ENCODE data around the gene CPEB3. TPM values are rescaled to one million over a fixed set of nuclear protein-coding genes. Genes with fewer than 3 reads are reported as not detected.

The CPEB3 gene
- total and polyA plus RNA-seq, 12 donors = 0.71 to 17.6 (median 13.3) TPM

GRCh38 chr10:92203919-92204623, 86.8 kb downstream of the CPEB3 start:
- no peak for ATAC-seq

GRCh38 chr10:92202536-92202935, 88.3 kb downstream of the CPEB3 start:
- peaks cover 0 to 24% (median 8%) of the 10 kb centered on the region in 9 donors for H3K4me1 ChIP-seq
- H3K36me3 ChIP-seq = peaks cover 0 to 14% (median 0%) of the 10 kb centered on the region in 9 donors
- 2 to 97% methylated on average over 1 of the region's 1 CpG for WGBS, 2 donors
- ATAC-seq (no peak), DNase-seq (no peak)
- no peak overlapping the region for H3K4me3 ChIP-seq
- no peaks in the 10 kb centered on the region for H3K27me3 ChIP-seq
- H3K27ac ChIP-seq = no peak overlapping the region
- TF ChIP-seq CTCF (IDR thresholded peaks at IDR 0.05) = no peak
- intact Hi-C loops (cut with DNase I) = no loop called here
- H3K9me3 ChIP-seq = no peaks in the 10 kb centered on the region

More at GRCh38 chr10:92203919-92204623, 86.8 kb downstream of the CPEB3 start:
- no peak overlapping the region for H3K4me3 ChIP-seq
- peaks cover 0 to 25% (median 15%) of the 10 kb centered on the region in 9 donors for H3K4me1 ChIP-seq
- intact Hi-C loops (cut with DNase I) = no loop called here
- no peaks in the 10 kb centered on the region for H3K9me3 ChIP-seq
- H3K27me3 ChIP-seq = no peaks in the 10 kb centered on the region
- TF ChIP-seq CTCF (IDR thresholded peaks at IDR 0.05) = no peak
- DNase-seq = no peak
- H3K27ac ChIP-seq = no peak overlapping the region
- 91 to 92% methylated on average over 6 of the region's 6 CpGs for WGBS, 2 donors
- H3K36me3 ChIP-seq = peaks cover 0 to 15% (median 0%) of the 10 kb centered on the region in 9 donors

GRCh38 chr10:92200564-92200963, 90.3 kb downstream of the CPEB3 start:
- Histone ChIP-seq H3K4me3 (no peak overlapping the region), H3K4me1 (peaks cover 0 to 30% (median 7%) of the 10 kb centered on the region in 9 donors), H3K27ac (no peak overlapping the region), H3K27me3 (no peaks in the 10 kb centered on the region), H3K9me3 (no peaks in the 10 kb centered on the region), H3K36me3 (no peaks in the 10 kb centered on the region)
- intact Hi-C loops (cut with DNase I) = no loop called here
- TF ChIP-seq CTCF (IDR thresholded peaks at IDR 0.05) = no peak
- DNase-seq = no peak
- ATAC-seq = no peak
- 51 to 67% methylated on average over 1 of the region's 1 CpG for WGBS, 2 donors

- H3K9me3 ChIP-seq = no peaks in the 10 kb centered on the region
- no peaks in the 10 kb centered on the region for H3K27me3 ChIP-seq
- peaks cover 0 to 6% (median 0%) of the 10 kb centered on the region in 9 donors for H3K4me1 ChIP-seq
- ATAC-seq = no peak
- no peak for DNase-seq
- peaks cover 0 to 38% (median 0%) of the 10 kb centered on the region in 9 donors for H3K36me3 ChIP-seq
- 78 to 80% methylated on average over 2 of the region's 2 CpGs for WGBS, 2 donors
- intact Hi-C loops (cut with DNase I) = loop anchor here in 1 of 10 donors (10.0 kb wide), 1 partner anchor 62 kb away; no protein-coding TSS in a partner anchor
- TF ChIP-seq CTCF (IDR thresholded peaks at IDR 0.05) = no peak
- H3K27ac ChIP-seq = no peak overlapping the region
- H3K4me3 ChIP-seq = no peak overlapping the region
Measured at GRCh38 chr10:92187101-92187500, 103.8 kb downstream of the CPEB3 start.

Measured in heart right ventricle (tissue), 16 donors.